ENCODE data around the gene ENPP6.
A peak's percentile ranks its signal among the peaks of the same experiment; 100 is the strongest.

The ENPP6 gene

GRCh38 chr4:184217634-184218033 is at the start of gene ENPP6:
Gene ENPP6, minus strand, starts transcription at chr4:184217873. Its CDS starts 54 bp downstream, at chr4:184217819.
- H3K9me3 Mint-ChIP-seq: no peaks in the 10 kb centered on the region
- no peak within 1 kb of the TSS for H3K4me3 Mint-ChIP-seq
- H3K27me3 Mint-ChIP-seq: peaks cover 6% of the 10 kb centered on the region
- no peaks in the 10 kb centered on the region for H3K4me1 Mint-ChIP-seq (ENCODE audit: low read depth)
- H3K27ac Mint-ChIP-seq: no peak within 1 kb of the TSS
- H3K36me3 Mint-ChIP-seq (ENCODE audit: low read depth): no peaks in the 10 kb centered on the region
- intact Hi-C loops (cut with micrococcal nuclease): no loop called here

GRCh38 chr4:184267206-184267608 is 49.5 kb upstream of the ENPP6 start:
- Mint-ChIP-seq H3K27me3 (no peaks in the 10 kb centered on the region), H3K4me1 (ENCODE audit: low read depth) (peaks cover 52% of the 10 kb centered on the region), H3K36me3 (ENCODE audit: low read depth) (no peaks in the 10 kb centered on the region), H3K4me3 (peak overlapping the region; percentile 73), H3K9me3 (no peaks in the 10 kb centered on the region), H3K27ac (peak overlapping the region; percentile 87)
- intact Hi-C loops (cut with micrococcal nuclease): loop anchor here (5.0 to 10.0 kb wide), 2 partner anchors 380 to 468 kb away; partner anchors contain the start of genes CASP3, CENPU and PRIMPOL

- Mint-ChIP-seq H3K9me3 (no peaks in the 10 kb centered on the region), H3K4me3 (peak overlapping the region; percentile 10), H3K4me1 (ENCODE audit: low read depth) (peaks cover 52% of the 10 kb centered on the region), H3K36me3 (ENCODE audit: low read depth) (no peaks in the 10 kb centered on the region), H3K27me3 (no peaks in the 10 kb centered on the region), H3K27ac (peak overlapping the region; percentile 77)
- intact Hi-C loops (cut with micrococcal nuclease): loop anchor here (5.0 to 10.0 kb wide), 2 partner anchors 382 to 469 kb away; partner anchors contain the start of genes CASP3, CENPU and PRIMPOL
Observed at GRCh38 chr4:184265546-184266351, 48.1 kb upstream of the ENPP6 start.

DNA sequence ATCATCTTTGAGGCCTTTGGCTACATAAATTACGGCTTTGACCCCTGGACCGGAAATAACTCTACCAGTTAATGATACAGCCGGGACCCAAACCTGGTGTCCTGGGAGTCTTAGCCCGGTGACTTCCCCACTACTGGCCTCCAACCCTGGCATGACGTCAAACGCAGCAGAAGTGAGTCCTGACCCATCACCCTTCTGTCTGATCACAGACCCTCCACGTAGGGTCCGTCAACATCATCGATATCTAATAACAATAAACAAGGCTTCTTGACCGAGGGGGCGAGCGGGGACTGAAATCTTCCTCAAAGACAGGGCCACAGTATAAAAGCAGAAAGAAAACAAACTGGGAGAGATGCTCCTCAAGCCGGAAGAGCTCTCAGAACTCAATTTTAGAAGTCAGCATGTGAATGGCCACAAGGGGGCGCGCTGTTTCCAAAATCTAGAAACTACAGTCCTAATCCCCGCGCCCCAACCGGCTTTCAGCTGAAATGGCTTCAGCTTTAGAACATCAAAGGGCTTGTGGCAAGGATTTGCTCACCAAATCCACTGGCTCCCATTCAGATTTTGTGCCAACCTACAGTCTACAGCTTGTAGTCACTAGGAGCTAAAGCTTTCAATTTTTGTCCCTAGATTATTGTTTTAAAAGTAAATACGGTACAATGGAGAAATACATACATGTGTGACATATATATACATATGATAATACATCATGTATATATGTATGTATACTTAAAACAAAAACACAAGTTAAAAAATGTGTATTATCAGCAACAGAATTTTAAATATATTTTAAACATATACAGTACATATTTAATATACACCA is 46.4 kb upstream of the ENPP6 start:
- H3K4me3 Mint-ChIP-seq: no peak overlapping the region
- no peaks in the 10 kb centered on the region for H3K9me3 Mint-ChIP-seq
- no peaks in the 10 kb centered on the region for H3K27me3 Mint-ChIP-seq
- no peak overlapping the region for H3K27ac Mint-ChIP-seq
- no peaks in the 10 kb centered on the region for H3K36me3 Mint-ChIP-seq (ENCODE audit: low read depth)
- intact Hi-C loops (cut with micrococcal nuclease): loop anchor here (1.0 to 10.0 kb wide), 2 partner anchors 274 to 471 kb away; partner anchors contain the start of gene CENPU
- H3K4me1 Mint-ChIP-seq (ENCODE audit: low read depth): peaks cover 42% of the 10 kb centered on the region

- intact Hi-C loops (cut with micrococcal nuclease): loop anchor here (10.0 kb wide), 1 partner anchor 471 kb away; the partner anchor contains the start of gene CENPU
Observed at GRCh38 chr4:184263461-184263860, 45.8 kb upstream of the ENPP6 start.

DNA sequence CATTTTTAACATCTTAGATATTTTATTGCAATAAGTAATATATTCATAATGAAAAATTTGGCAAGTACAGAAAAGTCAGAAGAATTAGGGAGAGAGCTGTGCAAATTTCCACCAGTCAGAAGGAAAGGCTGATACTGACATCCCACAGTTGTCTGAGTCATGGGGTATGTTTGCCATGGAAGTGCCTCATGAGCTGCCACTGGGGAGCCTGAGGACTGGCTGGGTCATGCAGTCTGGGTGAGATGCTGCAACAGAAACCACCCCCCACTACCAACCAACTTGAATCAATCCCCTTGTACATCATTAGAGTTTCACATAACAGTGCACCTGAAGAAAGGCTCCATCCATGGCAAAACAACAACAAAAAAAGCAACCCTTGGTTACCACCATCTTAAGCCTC is 45.2 kb upstream of the ENPP6 start:
- Mint-ChIP-seq H3K27ac (no peak overlapping the region), H3K9me3 (no peaks in the 10 kb centered on the region), H3K4me3 (no peak overlapping the region), H3K27me3 (no peaks in the 10 kb centered on the region), H3K36me3 (ENCODE audit: low read depth) (no peaks in the 10 kb centered on the region), H3K4me1 (ENCODE audit: low read depth) (peaks cover 31% of the 10 kb centered on the region)
- intact Hi-C loops (cut with micrococcal nuclease): loop anchor here (10.0 kb wide), 1 partner anchor 472 kb away; the partner anchor contains the start of gene CENPU

More at GRCh38 chr4:184263461-184263860, 45.8 kb upstream of the ENPP6 start:
- H3K4me3 Mint-ChIP-seq: no peak overlapping the region
- peaks cover 37% of the 10 kb centered on the region for H3K4me1 Mint-ChIP-seq (ENCODE audit: low read depth)
- no peaks in the 10 kb centered on the region for H3K9me3 Mint-ChIP-seq
- no peaks in the 10 kb centered on the region for H3K36me3 Mint-ChIP-seq (ENCODE audit: low read depth)
- no peaks in the 10 kb centered on the region for H3K27me3 Mint-ChIP-seq
- no peak overlapping the region for H3K27ac Mint-ChIP-seq

- H3K27me3 Mint-ChIP-seq: no peaks in the 10 kb centered on the region
- H3K4me1 Mint-ChIP-seq (ENCODE audit: low read depth): peaks cover 20% of the 10 kb centered on the region
- no peaks in the 10 kb centered on the region for H3K9me3 Mint-ChIP-seq
- no peak overlapping the region for H3K27ac Mint-ChIP-seq
- H3K36me3 Mint-ChIP-seq (ENCODE audit: low read depth): no peaks in the 10 kb centered on the region
- H3K4me3 Mint-ChIP-seq: no peak overlapping the region
- intact Hi-C loops (cut with micrococcal nuclease): loop anchor here (10.0 kb wide), 1 partner anchor 474 kb away; the partner anchor contains the start of gene CENPU
Observed at GRCh38 chr4:184261246-184261645, 43.6 kb upstream of the ENPP6 start.

GRCh38 chr4:184259866-184260265 is 42.2 kb upstream of the ENPP6 start:
- Mint-ChIP-seq H3K4me3 (no peak overlapping the region), H3K4me1 (ENCODE audit: low read depth) (peaks cover 6% of the 10 kb centered on the region), H3K27ac (no peak overlapping the region), H3K27me3 (no peaks in the 10 kb centered on the region), H3K9me3 (no peaks in the 10 kb centered on the region), H3K36me3 (ENCODE audit: low read depth) (no peaks in the 10 kb centered on the region)
- intact Hi-C loops (cut with micrococcal nuclease): loop anchor here (10.0 kb wide), 1 partner anchor 475 kb away; the partner anchor contains the start of gene CENPU

DNA sequence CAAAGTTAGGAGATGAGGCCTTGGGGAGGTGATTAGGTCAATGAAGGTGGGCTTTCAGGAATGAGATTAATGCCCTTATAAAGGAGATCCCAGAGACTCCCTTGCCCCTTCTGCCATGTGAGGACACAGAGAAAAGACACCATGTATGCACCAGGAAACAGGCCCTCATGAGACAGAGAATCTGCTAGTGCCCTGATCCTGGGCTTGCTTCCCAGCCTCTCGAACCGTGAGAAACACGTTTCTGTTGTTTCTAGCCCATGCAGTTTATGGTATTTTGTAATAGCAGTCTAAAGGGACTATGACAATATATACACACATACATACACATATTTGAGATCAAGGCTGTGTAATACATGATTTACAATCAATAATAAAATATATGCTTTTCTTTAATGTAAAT is 41.4 kb upstream of the ENPP6 start:
- H3K36me3 Mint-ChIP-seq (ENCODE audit: low read depth): no peaks in the 10 kb centered on the region
- H3K27ac Mint-ChIP-seq: no peak overlapping the region
- H3K9me3 Mint-ChIP-seq: no peaks in the 10 kb centered on the region
- no peak overlapping the region for H3K4me3 Mint-ChIP-seq
- no peaks in the 10 kb centered on the region for H3K27me3 Mint-ChIP-seq
- H3K4me1 Mint-ChIP-seq (ENCODE audit: low read depth): peaks cover 3% of the 10 kb centered on the region
- intact Hi-C loops (cut with micrococcal nuclease): no loop called here

GRCh38 chr4:184255871-184256642 is 38.4 kb upstream of the ENPP6 start:
- no peaks in the 10 kb centered on the region for H3K4me1 Mint-ChIP-seq (ENCODE audit: low read depth)
- no peaks in the 10 kb centered on the region for H3K9me3 Mint-ChIP-seq
- intact Hi-C loops (cut with micrococcal nuclease): no loop called here
- no peak overlapping the region for H3K4me3 Mint-ChIP-seq
- H3K36me3 Mint-ChIP-seq (ENCODE audit: low read depth): no peaks in the 10 kb centered on the region
- H3K27me3 Mint-ChIP-seq: no peaks in the 10 kb centered on the region
- no peak overlapping the region for H3K27ac Mint-ChIP-seq

GRCh38 chr4:184255361-184255760 is 37.7 kb upstream of the ENPP6 start:
- H3K27ac Mint-ChIP-seq: no peak overlapping the region
- no peaks in the 10 kb centered on the region for H3K4me1 Mint-ChIP-seq (ENCODE audit: low read depth)
- no peaks in the 10 kb centered on the region for H3K27me3 Mint-ChIP-seq
- H3K36me3 Mint-ChIP-seq (ENCODE audit: low read depth): no peaks in the 10 kb centered on the region
- intact Hi-C loops (cut with micrococcal nuclease): no loop called here
- no peak overlapping the region for H3K4me3 Mint-ChIP-seq
- H3K9me3 Mint-ChIP-seq: no peaks in the 10 kb centered on the region

DNA sequence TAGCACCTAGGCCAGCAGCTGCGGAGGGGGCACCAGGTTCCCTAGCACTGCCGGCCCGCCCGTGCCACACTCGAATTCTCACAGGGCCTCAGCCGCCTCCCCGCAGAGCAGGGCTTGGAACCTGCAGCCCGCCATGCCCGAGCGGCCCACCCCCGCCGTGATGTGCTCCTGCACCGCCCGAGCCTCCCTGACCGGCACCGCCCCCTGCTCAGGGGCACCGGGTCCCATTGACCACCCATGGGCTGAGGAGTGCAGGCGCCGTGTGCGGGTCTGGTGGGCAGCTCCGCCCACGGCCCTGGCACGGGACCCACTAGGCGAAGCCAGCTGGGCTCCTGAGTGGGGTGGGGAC is 35.4 kb upstream of the ENPP6 start:
- no peaks in the 10 kb centered on the region for H3K9me3 Mint-ChIP-seq
- H3K36me3 Mint-ChIP-seq (ENCODE audit: low read depth): no peaks in the 10 kb centered on the region
- intact Hi-C loops (cut with micrococcal nuclease): no loop called here
- no peaks in the 10 kb centered on the region for H3K27me3 Mint-ChIP-seq
- H3K27ac Mint-ChIP-seq: no peak overlapping the region
- peaks cover 3% of the 10 kb centered on the region for H3K4me1 Mint-ChIP-seq (ENCODE audit: low read depth)
- H3K4me3 Mint-ChIP-seq: no peak overlapping the region

Measured in dendritic cell treated with granulocyte-macrophage colony-stimulating factor and Interleukin-4, amounts not matched to agents 40 ng/mL and 50 ng/mL, for 4 days (primary cell).